ENCODE results near the gene IDI1.
A peak's percentile ranks its signal among the peaks of the same experiment; 100 is the strongest.
"Not testable (repeated sequence)": the region's sequence is repeated elsewhere in the genome, so short reads cannot be mapped to it uniquely, and the experiment has no call there.

Gene IDI1

GRCh38 chr10:1050554-1050953, 1.6 kb upstream of the IDI1 start:
- no peak overlapping the region for H3K27ac Mint-ChIP-seq
- peak overlapping the region; percentile 95 for H3K4me3 Mint-ChIP-seq
- peaks cover 2% of the 10 kb centered on the region for H3K36me3 Mint-ChIP-seq
- H3K9me3 Mint-ChIP-seq (ENCODE audit: low read depth), result no peaks in the 10 kb centered on the region
- H3K27me3 Mint-ChIP-seq, result no peaks in the 10 kb centered on the region
- peaks cover 70% of the 10 kb centered on the region for H3K4me1 Mint-ChIP-seq (ENCODE audit: low read depth)

GRCh38 chr10:1050145-1050544, 1.2 kb upstream of the IDI1 start:
- H3K27ac Mint-ChIP-seq, result peak overlapping the region; percentile 96
- H3K36me3 Mint-ChIP-seq, result peaks cover 2% of the 10 kb centered on the region
- H3K4me3 Mint-ChIP-seq, result peak overlapping the region; percentile 95
- H3K4me1 Mint-ChIP-seq (ENCODE audit: low read depth), result peaks cover 70% of the 10 kb centered on the region
- no peaks in the 10 kb centered on the region for H3K9me3 Mint-ChIP-seq (ENCODE audit: low read depth)
- H3K27me3 Mint-ChIP-seq, result no peaks in the 10 kb centered on the region

- Mint-ChIP-seq H3K4me1 (ENCODE audit: low read depth) (peaks cover 70% of the 10 kb centered on the region), H3K9me3 (ENCODE audit: low read depth) (no peaks in the 10 kb centered on the region)
Observed at GRCh38 chr10:1049425-1049958, 573 bp upstream of the IDI1 start.

GRCh38 chr10:1048349-1048731, 579 bp downstream of the IDI1 start:
- peaks cover 70% of the 10 kb centered on the region for H3K4me1 Mint-ChIP-seq (ENCODE audit: low read depth)
- no peaks in the 10 kb centered on the region for H3K9me3 Mint-ChIP-seq (ENCODE audit: low read depth)
- peak overlapping the region; percentile 96 for H3K27ac Mint-ChIP-seq
- H3K27me3 Mint-ChIP-seq, result no peaks in the 10 kb centered on the region
- peak overlapping the region; percentile 95 for H3K4me3 Mint-ChIP-seq
- H3K36me3 Mint-ChIP-seq, result no peaks in the 10 kb centered on the region

More at GRCh38 chr10:1049425-1049958, 573 bp upstream of the IDI1 start:
- Mint-ChIP-seq H3K27me3 (no peaks in the 10 kb centered on the region), H3K27ac (peak overlapping the region; percentile 96), H3K36me3 (peaks cover 2% of the 10 kb centered on the region), H3K4me3 (peak overlapping the region; percentile 95)

DNA sequence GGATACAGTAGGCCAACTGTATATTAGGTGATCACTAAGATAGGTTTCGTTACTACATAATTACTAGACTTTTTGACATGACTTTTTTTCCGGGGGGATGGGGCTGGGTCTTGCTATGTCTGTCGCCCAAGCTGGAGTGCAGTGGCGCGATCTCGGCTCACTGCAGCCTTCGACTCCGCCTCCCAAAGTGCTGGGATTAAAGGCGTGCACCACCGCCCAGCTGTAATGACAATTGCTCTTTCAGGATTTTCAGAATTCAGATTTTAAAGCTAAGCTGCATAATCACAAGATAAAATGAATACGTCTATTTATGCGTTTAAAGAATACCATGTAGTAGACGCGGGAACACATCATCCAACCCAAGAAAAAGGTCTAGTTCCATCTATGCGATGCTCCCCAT, 982 bp downstream of the IDI1 start:
- Mint-ChIP-seq H3K36me3 (no peaks in the 10 kb centered on the region), H3K4me1 (ENCODE audit: low read depth) (peaks cover 70% of the 10 kb centered on the region), H3K27me3 (no peaks in the 10 kb centered on the region)

DNA sequence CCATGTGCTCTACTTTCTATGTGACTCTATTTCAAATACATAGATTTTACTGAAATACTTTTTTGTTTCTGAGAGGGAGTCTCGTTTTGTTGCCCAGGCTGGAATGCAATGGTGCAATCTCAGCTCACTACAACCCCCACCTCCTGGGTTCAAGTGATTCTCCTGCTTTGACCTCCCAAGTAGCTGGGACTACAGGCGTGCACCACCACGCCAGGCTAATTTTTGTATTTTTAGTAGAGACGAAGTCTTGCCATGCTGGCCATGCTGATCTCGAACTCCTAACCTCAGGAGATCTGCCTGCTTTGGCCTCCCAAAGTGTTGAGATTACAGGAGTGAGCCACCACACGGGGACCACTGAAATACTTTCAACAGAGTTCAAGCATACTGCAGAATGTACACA, 3.5 kb downstream of the IDI1 start:
- no peaks in the 10 kb centered on the region for H3K36me3 Mint-ChIP-seq

More for the DNA sequence above, 982 bp downstream of the IDI1 start:
- Mint-ChIP-seq H3K9me3 (ENCODE audit: low read depth) (no peaks in the 10 kb centered on the region), H3K27ac (peak overlapping the region; percentile 96), H3K4me3 (peak overlapping the region; percentile 95)

DNA sequence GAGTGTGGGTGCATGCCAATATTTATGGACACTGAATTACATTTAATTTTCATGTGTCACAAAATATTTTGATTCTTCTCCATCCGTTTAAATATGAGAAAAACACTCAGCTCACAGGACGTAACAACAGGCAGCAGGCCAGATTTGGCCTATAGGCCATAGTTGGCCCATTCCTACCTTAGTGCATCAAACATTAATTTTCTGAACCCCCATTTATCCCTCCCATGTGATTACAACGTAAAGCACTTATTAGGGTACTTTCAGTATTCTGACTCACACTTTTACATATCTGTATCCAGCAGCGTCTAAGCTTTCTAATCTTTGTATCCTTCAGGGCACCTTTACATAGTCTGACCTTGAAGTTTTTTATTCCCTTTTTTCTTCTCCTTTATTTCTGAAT, 4.0 kb downstream of the IDI1 start:
- Mint-ChIP-seq H3K36me3 (peaks cover 2% of the 10 kb centered on the region), H3K4me1 (ENCODE audit: low read depth) (peaks cover 47% of the 10 kb centered on the region), H3K4me3 (peak overlapping the region; percentile 76), H3K9me3 (ENCODE audit: low read depth) (no peaks in the 10 kb centered on the region), H3K27ac (peak overlapping the region; percentile 89), H3K27me3 (no peaks in the 10 kb centered on the region)

More for the DNA sequence above, 3.5 kb downstream of the IDI1 start:
- no peaks in the 10 kb centered on the region for H3K27me3 Mint-ChIP-seq
- H3K4me3 Mint-ChIP-seq, result peak overlapping the region; percentile 76
- peak overlapping the region; percentile 89 for H3K27ac Mint-ChIP-seq
- H3K4me1 Mint-ChIP-seq (ENCODE audit: low read depth), result peaks cover 50% of the 10 kb centered on the region
- H3K9me3 Mint-ChIP-seq (ENCODE audit: low read depth), result no peaks in the 10 kb centered on the region

DNA sequence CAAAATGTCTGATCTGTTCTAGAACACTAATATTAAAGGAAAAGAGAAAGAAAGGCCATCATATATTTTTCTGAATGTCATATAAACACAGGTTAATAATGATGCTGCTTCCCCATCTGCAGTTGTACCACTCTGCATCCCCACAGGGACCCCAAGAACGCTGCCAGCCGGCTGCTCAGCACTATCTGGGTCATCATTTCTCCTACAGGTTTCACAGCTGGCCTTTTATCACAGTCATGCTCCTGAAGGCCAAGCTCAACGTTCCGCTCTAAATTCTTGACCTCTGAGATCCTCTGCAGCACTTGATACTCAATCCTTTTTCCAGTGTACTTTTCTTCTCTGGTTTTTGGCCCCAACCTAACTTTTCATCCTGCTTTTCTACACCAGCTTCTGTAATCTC, 4.8 kb downstream of the IDI1 start:
- Mint-ChIP-seq H3K27me3 (no peaks in the 10 kb centered on the region), H3K36me3 (peaks cover 2% of the 10 kb centered on the region), H3K27ac (peak overlapping the region; percentile 89), H3K9me3 (ENCODE audit: low read depth) (no peaks in the 10 kb centered on the region), H3K4me3 (peak overlapping the region; percentile 76), H3K4me1 (ENCODE audit: low read depth) (peaks cover 45% of the 10 kb centered on the region)

- H3K4me1 Mint-ChIP-seq (ENCODE audit: low read depth), result peaks cover 45% of the 10 kb centered on the region
- H3K4me3 Mint-ChIP-seq, result peak overlapping the region; percentile 76
- H3K27ac Mint-ChIP-seq, result peak overlapping the region; percentile 89
- H3K9me3 Mint-ChIP-seq (ENCODE audit: low read depth), result no peaks in the 10 kb centered on the region
- no peaks in the 10 kb centered on the region for H3K27me3 Mint-ChIP-seq
- H3K36me3 Mint-ChIP-seq, result peaks cover 2% of the 10 kb centered on the region
Observed at GRCh38 chr10:1043532-1043995, 5.4 kb downstream of the IDI1 start.

- Mint-ChIP-seq H3K9me3 (ENCODE audit: low read depth) (no peaks in the 10 kb centered on the region), H3K27me3 (no peaks in the 10 kb centered on the region), H3K4me1 (ENCODE audit: low read depth) (peaks cover 36% of the 10 kb centered on the region), H3K36me3 (peaks cover 6% of the 10 kb centered on the region), H3K27ac (no peak overlapping the region), H3K4me3 (no peak overlapping the region)
Observed at GRCh38 chr10:1041514-1041913, 7.4 kb downstream of the IDI1 start.

DNA sequence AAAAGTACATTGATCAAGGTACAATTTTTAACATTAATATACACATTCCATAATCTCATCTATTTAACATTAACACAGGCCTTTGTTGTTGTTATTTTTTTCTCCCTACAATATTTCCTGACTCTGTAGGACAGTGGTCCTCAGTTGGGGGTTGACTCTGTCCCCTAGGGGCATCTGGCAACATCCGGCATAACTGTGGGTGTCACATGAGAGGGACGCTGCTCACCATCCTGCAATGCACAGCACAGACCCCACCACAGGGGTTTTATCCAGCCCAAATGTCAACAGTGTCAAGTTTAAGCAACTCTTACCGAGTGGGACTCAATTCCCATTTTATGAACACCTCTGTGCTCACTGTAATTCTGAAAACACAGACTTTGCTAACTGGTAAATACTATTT, 8.8 kb downstream of the IDI1 start:
- Mint-ChIP-seq H3K36me3 (peaks cover 6% of the 10 kb centered on the region), H3K27me3 (no peaks in the 10 kb centered on the region), H3K9me3 (ENCODE audit: low read depth) (no peaks in the 10 kb centered on the region), H3K4me3 (no peak overlapping the region), H3K27ac (no peak overlapping the region), H3K4me1 (ENCODE audit: low read depth) (peaks cover 24% of the 10 kb centered on the region)

DNA sequence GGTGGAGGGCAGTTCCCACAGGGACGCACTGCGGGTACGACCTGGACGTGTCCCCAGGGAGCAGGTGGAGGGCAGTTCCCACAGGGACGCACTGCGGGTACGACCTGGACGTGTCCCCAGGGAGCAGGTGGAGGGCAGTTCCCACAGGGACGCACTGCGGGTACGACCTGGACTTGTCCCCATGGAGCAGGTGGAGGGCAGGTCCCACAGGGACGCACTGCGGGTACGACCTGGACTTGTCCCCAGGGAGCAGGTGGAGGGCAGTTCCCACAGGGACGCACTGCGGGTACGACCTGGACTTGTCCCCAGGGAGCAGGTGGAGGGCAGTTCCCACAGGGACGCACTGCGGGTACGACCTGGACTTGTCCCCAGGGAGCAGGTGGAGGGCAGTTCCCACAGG, 10.2 kb downstream of the IDI1 start:
- H3K4me3 Mint-ChIP-seq; H3K27ac Mint-ChIP-seq; H3K9me3 Mint-ChIP-seq (ENCODE audit: low read depth); H3K27me3 Mint-ChIP-seq; H3K36me3 Mint-ChIP-seq: not testable (repeated sequence)
- peaks cover 10% of the 10 kb centered on the region for H3K4me1 Mint-ChIP-seq (ENCODE audit: low read depth)

DNA sequence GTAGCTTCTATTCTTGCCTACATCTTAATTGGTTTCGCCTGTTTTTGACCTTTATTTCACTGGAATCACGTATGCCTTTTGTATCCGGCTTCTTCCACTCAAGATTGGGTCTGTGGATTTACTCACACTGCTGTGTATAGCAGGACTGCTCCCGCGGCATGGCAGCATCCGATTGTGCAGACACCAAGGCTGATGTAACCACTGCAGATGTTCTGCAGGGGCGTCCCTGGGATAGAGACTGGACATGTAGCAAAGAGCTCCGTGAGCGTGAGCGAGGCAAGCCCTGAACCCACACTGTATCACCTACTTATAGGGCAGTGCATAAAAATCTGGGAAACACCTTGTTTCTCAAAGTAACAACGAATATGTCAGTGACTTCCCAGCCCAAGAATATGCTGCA, 11.8 kb downstream of the IDI1 start:
- Mint-ChIP-seq H3K27ac (peak overlapping the region; percentile 61), H3K4me1 (ENCODE audit: low read depth) (no peaks in the 10 kb centered on the region), H3K4me3 (no peak overlapping the region), H3K9me3 (ENCODE audit: low read depth) (no peaks in the 10 kb centered on the region), H3K36me3 (peaks cover 11% of the 10 kb centered on the region), H3K27me3 (no peaks in the 10 kb centered on the region)

DNA sequence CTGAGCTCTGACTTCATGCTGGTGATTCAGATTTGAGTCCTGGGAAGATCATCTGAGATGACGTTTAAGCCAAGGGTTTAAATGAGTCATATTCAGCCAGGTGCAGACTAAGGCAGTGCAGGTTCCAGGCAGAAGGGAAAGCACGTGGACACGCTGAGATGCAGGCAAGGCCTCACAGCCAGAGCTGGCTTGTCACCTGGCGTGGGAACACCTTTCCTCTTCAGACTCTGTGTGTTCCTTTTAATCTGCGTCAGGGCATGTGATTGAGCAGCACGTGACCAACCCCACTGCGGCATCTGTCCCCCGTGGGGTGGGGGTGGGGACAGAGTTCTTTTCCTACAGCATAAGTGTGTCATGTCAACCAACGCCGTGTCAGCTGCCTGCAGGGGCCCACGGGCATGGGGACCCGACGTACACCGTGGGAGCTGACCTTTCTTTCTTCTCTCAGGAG, 12.6 kb downstream of the IDI1 start:
- Mint-ChIP-seq H3K9me3 (ENCODE audit: low read depth) (no peaks in the 10 kb centered on the region), H3K4me3 (no peak overlapping the region), H3K36me3 (peaks cover 11% of the 10 kb centered on the region), H3K27me3 (no peaks in the 10 kb centered on the region), H3K27ac (no peak overlapping the region), H3K4me1 (ENCODE audit: low read depth) (no peaks in the 10 kb centered on the region)

- H3K36me3 Mint-ChIP-seq, result peaks cover 11% of the 10 kb centered on the region
- H3K4me3 Mint-ChIP-seq, result no peak overlapping the region
- H3K4me1 Mint-ChIP-seq (ENCODE audit: low read depth), result no peaks in the 10 kb centered on the region
- no peak overlapping the region for H3K27ac Mint-ChIP-seq
- H3K9me3 Mint-ChIP-seq (ENCODE audit: low read depth), result no peaks in the 10 kb centered on the region
- H3K27me3 Mint-ChIP-seq, result no peaks in the 10 kb centered on the region
Observed at GRCh38 chr10:1035201-1035600, 13.7 kb downstream of the IDI1 start.

GRCh38 chr10:1034758-1035157, 14.2 kb downstream of the IDI1 start:
- H3K9me3 Mint-ChIP-seq (ENCODE audit: low read depth), result no peaks in the 10 kb centered on the region
- peaks cover 9% of the 10 kb centered on the region for H3K36me3 Mint-ChIP-seq
- no peak overlapping the region for H3K4me3 Mint-ChIP-seq
- no peak overlapping the region for H3K27ac Mint-ChIP-seq
- no peaks in the 10 kb centered on the region for H3K27me3 Mint-ChIP-seq
- no peaks in the 10 kb centered on the region for H3K4me1 Mint-ChIP-seq (ENCODE audit: low read depth)

Data from activated naive CD8-positive, alpha-beta T cell (primary cell).